GM06990 (cell line): ENCODE data around the gene APBA2.

Experiments used
- DNase-seq: peaks from one replicate; pipeline ENCODE4 v3.0.0-alpha.2; 2011; ENCODE audit not compliant: insufficient read length; ENCODE audit errors: extremely low read depth
- H3K27me3 ChIP-seq: replicated peaks from 2 replicates; pipeline ENCODE4 v1.6.0; 2011; ENCODE audit warnings: low read length; ENCODE audit not compliant: control insufficient read depth, insufficient read depth
- H3K36me3 ChIP-seq: 2 replicates; pipeline ENCODE4 v1.5.1; 2011; ENCODE audit warnings: low read length; ENCODE audit not compliant: control insufficient read depth, insufficient read depth
- H3K4me3 ChIP-seq: replicated peaks from 2 replicates; pipeline ENCODE4 v1.5.1; 2011; ENCODE audit warnings: low read depth, mild to moderate bottlenecking, control low read depth, low read length
- CTCF ChIP-seq: IDR thresholded peaks from 2 replicates; pipeline ENCODE4 v1.5.1; 2011; ENCODE audit warnings: low read length, control low read depth, mild to moderate bottlenecking, inconsistent platforms; ENCODE audit not compliant: insufficient read depth, poor library complexity, severe bottlenecking

The APBA2 gene

DNA sequence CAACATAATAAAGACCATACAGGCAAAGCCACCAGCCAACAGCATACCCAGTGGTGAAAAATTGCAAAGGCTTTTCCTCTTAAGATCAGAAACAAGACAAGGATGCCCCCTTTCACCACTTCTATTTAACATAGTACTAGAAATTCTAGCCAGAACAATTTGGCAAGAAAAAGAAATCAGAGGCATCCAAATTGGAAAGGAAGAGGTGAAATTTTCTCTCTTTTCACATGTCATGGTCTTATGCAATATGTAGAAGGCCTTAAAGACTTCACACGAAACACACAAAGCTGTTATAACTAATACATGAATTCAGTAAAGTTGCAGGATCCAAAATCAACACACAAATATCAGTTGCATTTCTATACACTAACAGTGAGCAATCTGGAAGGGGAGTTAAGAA is 120.2 kb downstream of the APBA2 start:
- TF ChIP-seq CTCF, result no peak
- H3K36me3 ChIP-seq, result no peaks in the 10 kb centered on the region
- no peak overlapping the region for H3K4me3 ChIP-seq
- DNase-seq, result no peak
- peaks cover 1% of the 10 kb centered on the region for H3K27me3 ChIP-seq

- H3K36me3 ChIP-seq, result no peaks in the 10 kb centered on the region
- no peak for DNase-seq
- TF ChIP-seq CTCF, result no peak
- no peaks in the 10 kb centered on the region; the same call in 1 of the 2 replicates for H3K27me3 ChIP-seq
- H3K4me3 ChIP-seq, result no peak overlapping the region
Observed at GRCh38 chr15:29008846-29009245, 123.1 kb downstream of the APBA2 start.

GRCh38 chr15:29012097-29012496 is 126.3 kb downstream of the APBA2 start:
- no peak for DNase-seq
- no peak for TF ChIP-seq CTCF
- H3K4me3 ChIP-seq, result no peak overlapping the region
- no peaks in the 10 kb centered on the region; the same call in 1 of the 2 replicates for H3K27me3 ChIP-seq
- no peaks in the 10 kb centered on the region for H3K36me3 ChIP-seq

- Histone ChIP-seq H3K4me3 (no peak overlapping the region), H3K27me3 (no peaks in the 10 kb centered on the region; the same call in none of the 2 replicates), H3K36me3 (no peaks in the 10 kb centered on the region)
- no peak for TF ChIP-seq CTCF
- no peak for DNase-seq
Observed at GRCh38 chr15:29014493-29014892, 128.7 kb downstream of the APBA2 start.

GRCh38 chr15:29016518-29016917 is 130.7 kb downstream of the APBA2 start:
- TF ChIP-seq CTCF, result no peak
- no peak overlapping the region for H3K4me3 ChIP-seq
- DNase-seq, result no peak
- no peaks in the 10 kb centered on the region; the same call in 1 of the 2 replicates for H3K27me3 ChIP-seq
- H3K36me3 ChIP-seq, result no peaks in the 10 kb centered on the region
